ENCODE results near the gene ATXN2.

- TF ChIP-seq CTCF (conservative IDR thresholded peaks at IDR 0.05; ENCODE audit: low read depth, low read length) = peak; percentile 92
- TF ChIP-seq EZH2 (IDR thresholded peaks at IDR 0.05; ENCODE audit: low read length, unreplicated experiment) = no peak
These were observed 69.4 kb downstream of the ATXN2 start for GRCh38 chr12:111529424-111530368.
